ENCODE results near the gene TSPAN9. TPM values are rescaled to one million over a fixed set of nuclear protein-coding genes. Genes with fewer than 3 reads are reported as not detected.

Gene TSPAN9
- total RNA-seq, 2 donors from 2014 or later = 0.58 to 1.2 TPM

DNA sequence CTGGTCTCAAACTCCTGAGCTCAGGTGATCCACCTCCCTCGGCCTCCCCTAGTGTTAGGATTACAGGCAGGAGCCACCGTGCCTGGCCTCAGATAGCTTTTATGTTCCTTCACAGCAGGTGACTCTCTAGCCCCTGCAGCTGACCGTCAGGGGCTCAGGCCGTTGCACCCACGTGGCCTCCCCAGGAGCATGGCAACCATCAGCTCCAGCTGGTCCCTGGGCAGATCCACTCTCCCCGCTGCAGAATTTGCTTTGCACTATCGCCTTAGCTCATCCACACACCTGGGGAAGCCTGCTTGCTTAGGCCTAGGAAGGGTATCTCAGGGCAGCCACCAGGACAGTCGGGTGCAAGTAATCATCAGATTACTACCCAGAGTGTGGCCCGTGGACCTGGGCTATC is 62.6 kb downstream of the TSPAN9 start:
- H3K36me3 Mint-ChIP-seq (ENCODE audit: insufficient read depth in 2 of 2) = no peaks in the 10 kb centered on the region
- ATAC-seq (replicated peaks in 1 of 2) (no peak), DNase-seq (no peak)
- H3K4me3 Mint-ChIP-seq = no peak overlapping the region
- no peak overlapping the region for H3K27ac Mint-ChIP-seq
- H3K27me3 Mint-ChIP-seq (ENCODE audit: low read depth) = peaks cover 23% of the 10 kb centered on the region
- H3K9me3 Mint-ChIP-seq = no peaks in the 10 kb centered on the region
- no peaks in the 10 kb centered on the region for H3K4me1 Mint-ChIP-seq (ENCODE audit: low read depth)

DNA sequence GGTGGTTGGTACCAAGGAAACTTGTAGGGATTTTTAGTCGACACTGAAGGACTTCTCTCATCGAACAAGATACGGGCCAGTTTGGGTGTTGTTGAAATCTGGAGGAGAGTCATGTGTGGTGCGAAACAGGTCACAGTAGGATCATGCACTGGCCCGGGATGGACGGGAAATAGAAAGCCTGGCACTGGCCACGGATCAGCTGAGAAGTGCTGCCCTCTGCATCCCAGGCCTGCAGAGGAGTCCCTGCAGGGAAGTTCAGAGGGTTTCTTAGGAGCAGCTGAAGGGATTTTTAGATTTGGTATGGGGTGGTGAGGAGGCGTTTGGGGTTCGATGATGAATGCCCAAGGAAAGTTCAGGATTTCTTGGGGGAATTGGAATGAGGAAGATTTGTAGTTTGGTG is 63.1 kb downstream of the TSPAN9 start:
- H3K27ac Mint-ChIP-seq = no peak overlapping the region
- H3K4me1 Mint-ChIP-seq (ENCODE audit: low read depth) = no peaks in the 10 kb centered on the region
- no peaks in the 10 kb centered on the region for H3K9me3 Mint-ChIP-seq
- DNase-seq (no peak), ATAC-seq (replicated peaks in 1 of 2) (no peak)
- no peaks in the 10 kb centered on the region for H3K36me3 Mint-ChIP-seq (ENCODE audit: insufficient read depth in 2 of 2)
- no peak overlapping the region for H3K4me3 Mint-ChIP-seq
- peaks cover 21% of the 10 kb centered on the region for H3K27me3 Mint-ChIP-seq (ENCODE audit: low read depth)

DNA sequence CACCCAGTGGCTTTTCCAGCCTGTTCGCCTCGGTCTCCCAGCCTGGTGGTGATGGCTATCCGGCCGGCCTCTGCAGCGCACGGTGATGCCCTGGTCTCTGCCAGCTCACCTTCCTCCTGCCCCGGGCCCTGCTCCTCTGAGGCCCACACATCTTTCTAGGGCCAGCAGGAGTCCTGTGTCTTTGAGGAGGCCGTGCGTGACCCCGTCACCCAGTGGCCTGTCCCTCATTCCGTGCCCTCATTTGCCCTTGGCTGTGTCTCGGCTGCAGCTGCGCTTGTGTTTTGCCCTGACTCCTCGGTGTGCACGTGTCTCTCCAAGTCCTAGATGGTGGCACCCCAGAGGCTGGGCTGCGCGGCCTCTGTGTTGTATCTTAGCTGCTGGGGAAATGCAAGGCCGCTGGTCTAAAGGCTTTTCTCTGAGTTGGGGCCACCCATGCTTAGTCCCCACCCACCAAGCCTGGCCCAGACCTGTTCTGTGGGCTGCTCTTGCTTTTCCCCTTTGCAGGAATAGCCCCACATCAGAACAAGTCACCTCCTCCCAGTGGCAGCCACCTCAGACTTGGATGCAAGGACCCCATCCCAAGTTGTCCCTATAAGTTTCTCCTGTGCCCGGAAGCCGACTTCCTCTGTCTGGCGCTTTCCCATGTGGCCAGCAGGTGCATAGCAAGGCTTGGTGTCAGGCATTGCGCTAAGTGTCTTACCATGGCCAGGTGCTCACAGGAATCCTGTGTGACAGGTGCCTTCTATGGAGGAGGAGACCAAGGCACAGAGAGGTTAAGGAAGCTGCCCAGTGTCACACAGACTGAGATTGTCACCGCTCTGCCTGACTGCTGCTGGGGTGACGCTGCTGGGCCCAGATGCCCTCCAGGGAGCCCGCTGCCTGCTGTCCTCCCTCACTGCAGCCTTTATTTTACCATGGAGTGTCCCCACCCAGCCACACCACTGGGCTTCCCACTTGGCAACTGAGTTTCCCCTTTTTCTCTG is 64.5 kb downstream of the TSPAN9 start:
- no peaks in the 10 kb centered on the region for H3K4me1 Mint-ChIP-seq (ENCODE audit: low read depth)
- peaks cover 18% of the 10 kb centered on the region for H3K27me3 Mint-ChIP-seq (ENCODE audit: low read depth)
- no peaks in the 10 kb centered on the region for H3K9me3 Mint-ChIP-seq
- H3K27ac Mint-ChIP-seq = no peak overlapping the region
- no peak for ATAC-seq (replicated peaks in 1 of 2)
- no peak overlapping the region for H3K4me3 Mint-ChIP-seq
- DNase-seq = no peak
- H3K36me3 Mint-ChIP-seq (ENCODE audit: insufficient read depth in 2 of 2) = no peaks in the 10 kb centered on the region

DNA sequence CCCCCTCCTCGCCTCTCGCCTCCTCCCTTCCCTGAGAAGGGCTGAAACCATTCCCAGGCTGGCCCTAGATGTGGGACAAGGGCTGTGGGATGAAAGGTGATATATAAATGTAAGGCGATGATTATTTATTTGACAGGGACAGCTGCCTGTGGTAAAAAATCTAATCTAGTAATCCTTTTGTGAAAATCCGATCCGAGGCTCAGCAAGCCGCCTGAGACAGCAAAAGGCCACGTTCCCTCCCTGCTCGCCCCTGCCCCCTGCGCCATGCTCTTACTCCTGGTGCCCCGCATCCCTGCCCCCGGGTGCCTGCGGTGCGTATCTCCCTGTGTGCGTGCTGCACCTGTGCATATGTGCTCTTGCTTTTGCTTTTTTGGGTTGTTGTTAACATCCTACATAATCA is 65.2 kb downstream of the TSPAN9 start:
- no peak for ATAC-seq (replicated peaks in 1 of 2)
- H3K4me1 Mint-ChIP-seq (ENCODE audit: low read depth) = no peaks in the 10 kb centered on the region
- no peak for DNase-seq
- no peak overlapping the region for H3K4me3 Mint-ChIP-seq
- H3K27ac Mint-ChIP-seq = no peak overlapping the region
- H3K36me3 Mint-ChIP-seq (ENCODE audit: insufficient read depth in 2 of 2) = no peaks in the 10 kb centered on the region
- H3K27me3 Mint-ChIP-seq (ENCODE audit: low read depth) = peaks cover 20% of the 10 kb centered on the region
- H3K9me3 Mint-ChIP-seq = no peaks in the 10 kb centered on the region

DNA sequence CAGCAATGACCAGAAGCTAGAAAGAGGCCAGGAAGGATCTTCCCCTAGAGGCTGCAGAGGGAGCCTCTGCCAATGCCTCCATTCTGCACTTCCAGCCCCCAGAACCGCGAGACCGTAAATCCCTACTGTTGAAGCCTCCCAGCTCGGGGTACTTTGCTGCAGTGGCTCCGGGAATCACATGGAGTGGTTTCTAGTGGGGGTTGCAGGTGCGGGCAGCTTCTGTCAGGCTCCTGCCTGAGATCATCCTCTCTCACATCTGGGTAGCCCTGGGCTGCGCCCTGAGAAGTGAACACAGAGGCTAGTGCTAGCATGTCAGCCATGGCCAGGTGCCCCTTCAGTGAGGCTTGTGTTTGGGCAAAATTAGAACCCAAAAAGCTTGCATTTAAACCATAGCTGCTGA is 67.3 kb downstream of the TSPAN9 start:
- Mint-ChIP-seq H3K27ac (no peak overlapping the region), H3K4me3 (no peak overlapping the region), H3K27me3 (ENCODE audit: low read depth) (peaks cover 16% of the 10 kb centered on the region), H3K4me1 (ENCODE audit: low read depth) (no peaks in the 10 kb centered on the region), H3K9me3 (no peaks in the 10 kb centered on the region), H3K36me3 (ENCODE audit: insufficient read depth in 2 of 2) (no peaks in the 10 kb centered on the region)
- DNase-seq (no peak), ATAC-seq (replicated peaks in 1 of 2) (no peak)

DNA sequence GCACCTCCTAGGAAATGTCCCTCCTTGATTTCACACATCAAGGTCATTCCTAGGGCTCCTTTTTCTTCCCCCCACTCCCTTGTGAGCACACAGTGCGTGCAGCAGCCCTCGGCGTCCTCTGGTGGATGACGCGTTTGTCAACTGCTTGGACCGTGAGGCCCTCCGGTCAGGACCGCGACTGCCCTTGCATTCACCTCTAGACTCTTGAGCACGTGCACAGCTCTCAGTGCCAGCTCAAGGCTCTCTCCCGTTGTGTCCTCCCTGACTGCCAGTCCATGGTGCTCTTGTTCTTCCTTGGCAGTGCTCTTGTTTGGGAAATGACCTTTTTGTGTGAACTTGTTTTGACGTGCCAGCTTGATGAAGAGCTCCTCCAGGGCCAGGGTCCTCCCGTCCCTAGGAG is 67.9 kb downstream of the TSPAN9 start:
- H3K27ac Mint-ChIP-seq = no peak overlapping the region
- H3K27me3 Mint-ChIP-seq (ENCODE audit: low read depth) = peaks cover 16% of the 10 kb centered on the region
- ATAC-seq (replicated peaks in 1 of 2) = no peak
- DNase-seq = no peak
- no peaks in the 10 kb centered on the region for H3K4me1 Mint-ChIP-seq (ENCODE audit: low read depth)
- no peaks in the 10 kb centered on the region for H3K9me3 Mint-ChIP-seq
- no peaks in the 10 kb centered on the region for H3K36me3 Mint-ChIP-seq (ENCODE audit: insufficient read depth in 2 of 2)
- no peak overlapping the region for H3K4me3 Mint-ChIP-seq

DNA sequence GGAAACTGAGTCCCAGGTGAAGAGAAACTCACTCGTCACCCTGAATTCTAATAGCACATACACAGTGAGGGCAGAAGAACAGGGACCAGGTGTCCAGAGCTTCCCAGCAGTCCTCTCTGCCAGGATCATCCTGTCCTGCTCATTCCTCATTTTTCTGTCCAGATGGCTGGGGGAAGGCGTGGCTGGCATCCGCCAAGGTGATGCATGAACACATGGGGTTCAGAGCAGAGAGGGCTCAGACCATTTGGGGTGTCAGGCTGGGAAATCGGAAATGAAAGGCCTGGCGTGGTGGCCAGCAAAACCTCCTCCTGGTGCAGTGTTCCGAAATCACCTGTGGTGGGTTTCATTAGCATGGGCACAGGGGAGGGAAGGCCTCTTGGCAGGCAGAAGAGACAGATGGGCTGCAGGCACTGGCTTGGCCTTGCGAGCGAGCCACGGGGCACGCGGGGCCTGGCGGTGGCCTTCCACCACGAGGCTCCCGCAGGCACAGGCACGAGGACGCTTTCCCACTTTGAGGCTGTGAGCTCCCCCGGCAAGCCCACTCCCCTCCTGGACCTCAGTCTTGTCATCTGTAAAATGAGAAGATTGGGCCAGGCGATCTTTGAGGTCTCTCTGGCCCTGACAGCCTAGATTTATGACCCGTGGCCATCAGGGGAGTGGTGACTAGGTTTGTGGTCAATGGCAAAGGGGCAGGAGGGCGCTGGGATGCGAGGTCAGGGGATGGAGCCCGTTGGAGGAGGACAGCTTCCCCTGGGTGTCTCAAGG is 68.5 kb downstream of the TSPAN9 start:
- no peak overlapping the region for H3K4me3 Mint-ChIP-seq
- no peak overlapping the region for H3K27ac Mint-ChIP-seq
- H3K4me1 Mint-ChIP-seq (ENCODE audit: low read depth) = no peaks in the 10 kb centered on the region
- ATAC-seq (replicated peaks in 1 of 2) (no peak), DNase-seq (no peak)
- H3K27me3 Mint-ChIP-seq (ENCODE audit: low read depth) = peaks cover 16% of the 10 kb centered on the region
- H3K9me3 Mint-ChIP-seq = no peaks in the 10 kb centered on the region
- H3K36me3 Mint-ChIP-seq (ENCODE audit: insufficient read depth in 2 of 2) = no peaks in the 10 kb centered on the region

DNA sequence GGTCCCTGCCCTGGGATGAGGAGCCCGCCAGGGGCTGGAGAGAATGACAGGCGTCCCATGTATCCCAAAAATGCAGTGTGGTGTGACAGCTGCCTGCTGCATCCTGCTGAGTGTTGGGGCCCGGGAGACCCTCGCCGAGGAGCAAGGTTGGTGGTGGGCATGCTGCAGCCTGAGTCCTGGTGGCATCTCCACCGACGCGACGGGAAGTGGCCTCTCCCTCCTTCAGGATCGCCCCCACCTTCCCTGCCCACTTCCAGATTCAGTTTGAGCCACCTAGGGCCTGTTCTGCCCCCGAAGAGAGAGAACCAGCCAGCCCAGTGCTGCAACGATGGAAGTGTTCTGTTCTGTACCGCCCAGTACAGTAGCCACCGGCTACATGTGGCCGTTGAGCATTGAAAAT is 70.1 kb downstream of the TSPAN9 start:
- H3K27me3 Mint-ChIP-seq (ENCODE audit: low read depth) = peaks cover 16% of the 10 kb centered on the region
- ATAC-seq (replicated peaks in 1 of 2) = no peak
- no peak overlapping the region for H3K27ac Mint-ChIP-seq
- H3K4me1 Mint-ChIP-seq (ENCODE audit: low read depth) = no peaks in the 10 kb centered on the region
- no peak overlapping the region for H3K4me3 Mint-ChIP-seq
- no peak for DNase-seq
- no peaks in the 10 kb centered on the region for H3K36me3 Mint-ChIP-seq (ENCODE audit: insufficient read depth in 2 of 2)
- H3K9me3 Mint-ChIP-seq = no peaks in the 10 kb centered on the region

DNA sequence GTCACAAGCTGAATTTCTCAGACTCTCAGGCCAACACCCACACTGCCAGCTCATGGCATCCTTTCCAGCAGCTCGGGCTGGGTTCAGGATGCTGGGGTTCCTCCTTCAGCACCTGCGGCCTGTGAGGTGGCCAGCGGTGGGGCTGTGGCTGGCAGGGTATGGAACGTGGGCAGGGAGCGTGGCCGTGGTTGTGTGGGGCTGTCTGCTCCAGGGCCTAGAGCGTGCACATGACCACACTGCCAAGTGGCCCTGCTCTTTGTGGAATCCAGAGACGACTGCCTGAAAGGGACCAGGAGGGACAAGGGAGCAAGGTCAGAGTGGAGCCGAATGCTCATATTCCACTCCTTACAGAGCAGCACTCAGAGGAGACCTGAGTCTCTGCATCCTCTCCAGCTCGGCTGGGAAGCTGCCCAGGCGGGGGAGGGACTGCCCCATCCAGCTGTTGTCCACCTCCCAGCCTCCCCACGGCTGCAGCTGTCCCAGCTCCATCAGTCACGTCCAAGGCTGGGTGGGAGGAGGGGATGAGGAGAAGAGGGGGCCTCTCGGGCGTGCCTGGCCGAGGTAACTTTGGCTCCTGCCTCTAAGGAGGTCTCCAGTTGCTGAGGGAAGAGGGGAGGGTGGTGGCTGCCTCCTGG is 71.3 kb downstream of the TSPAN9 start:
- DNase-seq (no peak), ATAC-seq (replicated peaks in 1 of 2) (no peak)
- no peaks in the 10 kb centered on the region for H3K36me3 Mint-ChIP-seq (ENCODE audit: insufficient read depth in 2 of 2)
- no peaks in the 10 kb centered on the region for H3K4me1 Mint-ChIP-seq (ENCODE audit: low read depth)
- H3K9me3 Mint-ChIP-seq = no peaks in the 10 kb centered on the region
- no peak overlapping the region for H3K27ac Mint-ChIP-seq
- H3K4me3 Mint-ChIP-seq = no peak overlapping the region
- H3K27me3 Mint-ChIP-seq (ENCODE audit: low read depth) = peaks cover 16% of the 10 kb centered on the region

DNA sequence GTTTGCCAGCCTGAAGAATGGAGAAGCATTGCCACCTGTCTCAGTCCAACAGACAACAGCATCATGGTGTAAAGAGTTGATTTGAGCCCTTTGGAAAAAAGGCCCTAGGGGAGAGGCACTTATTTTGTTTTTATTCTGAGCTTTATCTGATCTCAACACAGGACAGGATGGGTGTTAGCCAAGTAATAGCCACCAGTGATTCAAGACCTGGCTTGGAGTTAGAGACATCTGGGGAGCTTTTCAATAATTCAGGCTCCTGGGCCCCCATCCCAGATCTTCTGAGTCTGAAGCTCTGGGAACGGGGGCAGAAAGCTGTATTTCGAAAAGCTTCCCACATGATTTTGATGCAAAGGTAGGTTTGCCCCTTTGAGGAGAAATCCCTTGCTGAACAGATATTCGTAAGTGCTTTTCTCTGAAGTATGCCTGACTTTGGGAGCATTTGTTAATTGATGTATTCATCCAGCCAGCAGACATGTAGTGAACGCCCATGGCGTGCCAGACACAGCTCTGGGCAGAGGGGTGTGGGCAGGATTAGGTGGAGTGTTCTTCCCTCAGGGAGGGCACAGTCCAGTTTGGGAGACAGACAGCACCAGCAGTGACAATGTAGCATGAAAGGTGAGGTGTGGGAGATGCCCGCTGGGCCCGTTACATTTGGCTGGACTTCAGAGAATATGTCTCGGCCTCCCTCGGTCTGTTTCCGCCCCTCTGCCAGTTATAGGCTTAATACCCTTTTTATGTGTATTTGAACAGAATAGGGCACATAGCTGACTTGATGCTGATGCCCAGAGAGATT is 72.5 kb downstream of the TSPAN9 start:
- Mint-ChIP-seq H3K4me3 (no peak overlapping the region), H3K4me1 (ENCODE audit: low read depth) (no peaks in the 10 kb centered on the region), H3K27me3 (ENCODE audit: low read depth) (peaks cover 16% of the 10 kb centered on the region), H3K9me3 (no peaks in the 10 kb centered on the region), H3K36me3 (ENCODE audit: insufficient read depth in 2 of 2) (no peaks in the 10 kb centered on the region), H3K27ac (no peak overlapping the region)
- ATAC-seq (replicated peaks in 1 of 2) (no peak), DNase-seq (no peak)

DNA sequence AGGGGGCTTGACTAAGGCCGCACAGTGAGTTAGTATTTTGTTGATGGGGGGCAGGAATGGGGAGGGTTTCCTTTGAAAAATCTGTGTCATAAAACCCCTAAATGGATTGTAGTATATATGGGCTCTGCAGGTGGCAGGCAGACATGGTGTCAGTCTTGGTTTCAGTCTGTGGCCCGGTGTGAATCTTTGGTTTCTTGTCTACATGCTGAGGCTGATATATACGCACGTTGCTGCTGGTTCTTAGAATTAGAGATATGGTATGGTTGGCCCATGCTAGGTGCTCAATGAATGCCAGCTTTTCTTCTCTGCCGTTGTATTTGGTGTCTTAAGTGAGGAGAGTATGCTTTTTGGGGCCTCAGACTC is 73.1 kb downstream of the TSPAN9 start:
- ATAC-seq (replicated peaks in 1 of 2) = no peak
- Mint-ChIP-seq H3K4me1 (ENCODE audit: low read depth) (no peaks in the 10 kb centered on the region), H3K27me3 (ENCODE audit: low read depth) (peaks cover 16% of the 10 kb centered on the region), H3K4me3 (no peak overlapping the region), H3K27ac (no peak overlapping the region), H3K9me3 (no peaks in the 10 kb centered on the region), H3K36me3 (ENCODE audit: insufficient read depth in 2 of 2) (no peaks in the 10 kb centered on the region)
- no peak for DNase-seq

DNA sequence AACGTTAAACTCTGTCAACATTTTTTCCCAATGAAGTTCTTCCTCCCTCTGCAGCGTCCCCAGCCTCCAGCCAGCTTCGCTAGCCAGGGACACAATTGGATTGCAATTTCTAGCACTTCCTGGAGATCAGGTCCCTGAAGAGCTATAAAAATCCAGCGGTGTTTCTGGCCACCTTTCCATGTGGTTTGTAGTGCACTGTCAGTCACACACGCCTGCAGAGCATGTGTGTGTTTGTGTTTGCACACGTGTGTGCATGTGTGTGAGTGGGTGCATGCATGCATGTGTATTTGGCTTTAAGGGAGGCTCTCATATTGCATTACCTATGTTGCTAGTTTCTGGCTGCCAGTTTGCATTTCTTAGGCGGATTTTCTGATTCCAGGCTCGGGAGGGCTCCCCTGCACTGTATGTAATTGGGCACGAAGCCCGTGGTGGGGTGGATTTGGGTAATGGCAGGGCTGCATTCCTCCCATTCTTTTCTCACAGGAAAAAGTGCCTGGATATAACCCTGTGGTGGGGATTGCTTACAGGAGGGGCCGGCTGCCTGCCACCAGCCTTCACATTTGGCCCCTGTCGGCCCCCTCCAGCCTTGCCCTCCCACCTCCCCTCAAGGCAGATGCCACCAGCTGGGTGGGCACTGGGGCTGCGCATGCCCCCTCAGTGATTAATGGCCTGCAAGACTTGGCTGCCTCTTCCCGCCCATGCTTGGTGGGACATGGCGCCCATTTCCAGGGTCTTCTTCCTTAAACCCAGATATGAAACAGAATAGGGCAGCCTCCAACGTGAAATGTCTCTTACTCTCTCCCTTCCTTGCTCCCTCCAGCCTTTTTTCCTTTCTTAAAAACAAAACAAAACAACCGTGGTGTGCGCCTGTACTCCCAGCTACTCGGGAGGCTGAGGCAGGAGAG is 74.0 kb downstream of the TSPAN9 start:
- Mint-ChIP-seq H3K4me3 (no peak overlapping the region), H3K27me3 (ENCODE audit: low read depth) (peaks cover 15% of the 10 kb centered on the region), H3K27ac (no peak overlapping the region), H3K9me3 (no peaks in the 10 kb centered on the region), H3K36me3 (ENCODE audit: insufficient read depth in 2 of 2) (no peaks in the 10 kb centered on the region), H3K4me1 (ENCODE audit: low read depth) (no peaks in the 10 kb centered on the region)
- ATAC-seq (replicated peaks in 1 of 2) (no peak), DNase-seq (no peak)

Data from activated T-cell treated with anti-CD3 and anti-CD28 coated beads, Interleukin-2, amount 50 U/mL, for 72 hours (primary cell).